Endothelial cell of umbilical vein (primary cell): Measurements from ENCODE around the gene NCS1. TPM values are rescaled to one million over a fixed set of nuclear protein-coding genes. Genes with fewer than 3 reads are reported as not detected.

Experiments used
- BruUV-seq: library from RNA; stranded (reverse); fragments of 400-500 nt; replicated peaks from 2 replicates; lab custom pipeline; 2021; lab: Mats Ljungman, UMichigan
- CTCF ChIA-PET: fragments of 300-600, 350-600 bp; sonication (Branson Sonifier 250); formaldehyde crosslinking; loops from one replicate; lab custom pipeline; 2021; ENCODE audit warnings: antibody characterized with exemption, inconsistent platforms; lab: Charles Lee
- POLR2A ChIA-PET: fragments of 300-600, 350-600 bp; sonication (Branson Sonifier 250); formaldehyde crosslinking; loops from one replicate; lab custom pipeline; 2021; ENCODE audit warnings: antibody characterized with exemption, inconsistent platforms; lab: Charles Lee
- DNase-seq: peaks from one replicate; pipeline ENCODE4 v3.0.0-alpha.2; 2011; ENCODE audit warnings: low read depth, low spot score
- FAIRE-seq: peaks from 2 replicates; lab custom pipeline; 2011; peaks lifted over from hg19 to GRCh38; lab: Jason Lieb, UNC
- H2AFZ ChIP-seq: 2 replicates; pipeline ENCODE4 v1.6.0; 2012; ENCODE audit warnings: low read depth, low read length, control low read depth, inconsistent platforms
- H3K27ac ChIP-seq: 2 replicates; pipeline ENCODE4 v1.5.1; 2011; ENCODE audit warnings: low read depth, mild to moderate bottlenecking, control low read depth, low read length, moderate library complexity; ENCODE audit not compliant: insufficient read depth
- H3K27me3 ChIP-seq, 2 experiments: 2 replicates each; pipeline versions ENCODE4 v1.6.0 to v1.6.1; 2011; ENCODE audit warnings: low read length in 2 of 2, mixed read lengths in 1 of 2; ENCODE audit not compliant: control insufficient read depth in 2 of 2, insufficient read depth in 2 of 2
- H3K36me3 ChIP-seq, 2 experiments: 2 replicates in 1 of 2; 3 replicates in 1 of 2; pipeline ENCODE4 v1.5.1; 2011; ENCODE audit warnings: low read length in 2 of 2, mild to moderate bottlenecking in 1 of 2, moderate library complexity in 1 of 2; ENCODE audit not compliant: control insufficient read depth in 2 of 2, insufficient read depth in 2 of 2; ENCODE audit errors: extremely low read depth in 1 of 2
- H3K4me1 ChIP-seq: 3 replicates; pipeline ENCODE4 v1.5.1; 2011; ENCODE audit warnings: mild to moderate bottlenecking, low read length; ENCODE audit not compliant: control insufficient read depth, insufficient read depth; ENCODE audit errors: extremely low read depth
- H3K4me2 ChIP-seq: 2 replicates; pipeline ENCODE4 v1.6.1; 2011; ENCODE audit warnings: low read length, control low read depth, mixed read lengths; ENCODE audit not compliant: insufficient read depth
- H3K4me3 ChIP-seq, 3 experiments: fragments of 200-600 bp in 1 of 3; sonication (generic), shearing (Covaris generic) in 1 of 3; replicated peaks in 1 of 3; 2 replicates each; pipeline ENCODE4 v1.5.1; 2011 to 2016; ENCODE audit warnings: control low read depth in 3 of 3, low read length in 3 of 3, mild to moderate bottlenecking in 2 of 3, inconsistent platforms in 1 of 3, low read depth in 1 of 3, moderate library complexity in 1 of 3; ENCODE audit not compliant: insufficient read depth in 1 of 3
- H3K79me2 ChIP-seq: 2 replicates; pipeline ENCODE4 v1.6.0; 2012; ENCODE audit warnings: low read length, inconsistent platforms; ENCODE audit not compliant: control insufficient read depth, insufficient read depth
- H3K9ac ChIP-seq: replicated peaks from 2 replicates; pipeline ENCODE3; 2011; ENCODE audit warnings: low read length, control low read depth; ENCODE audit not compliant: insufficient read depth; ENCODE audit errors: extremely low read depth
- H3K9me1 ChIP-seq: replicated peaks from 3 replicates; pipeline ENCODE4 v1.6.0; 2011; ENCODE audit warnings: mild to moderate bottlenecking, low read length; ENCODE audit not compliant: control insufficient read depth, insufficient read depth; ENCODE audit errors: extremely low read depth
- H3K9me3 ChIP-seq: replicated peaks from 2 replicates; pipeline ENCODE4 v1.5.1; 2012; ENCODE audit warnings: low read length, inconsistent platforms; ENCODE audit not compliant: control insufficient read depth, insufficient read depth
- H4K20me1 ChIP-seq: replicated peaks from 2 replicates; pipeline ENCODE3; 2011; ENCODE audit warnings: mild to moderate bottlenecking, low read length; ENCODE audit not compliant: control insufficient read depth, insufficient read depth; ENCODE audit errors: extremely low read depth
- EZH2 ChIP-seq: IDR thresholded peaks from 2 replicates; pipeline ENCODE4 v1.6.1; 2012; ENCODE audit warnings: borderline replicate concordance, low read depth, mild to moderate bottlenecking, moderate library complexity, low read length, inconsistent platforms; ENCODE audit not compliant: severe bottlenecking
- FOS ChIP-seq: IDR thresholded peaks from 2 replicates; pipeline ENCODE4 v1.6.1; 2011; ENCODE audit warnings: mild to moderate bottlenecking, low read length, moderate library complexity, borderline replicate concordance; ENCODE audit not compliant: insufficient read depth
- GATA2 ChIP-seq: IDR thresholded peaks from 2 replicates; pipeline ENCODE4 v1.7.0; 2011; ENCODE audit warnings: low read depth, mild to moderate bottlenecking, moderate library complexity, mixed read lengths, low read length; ENCODE audit not compliant: insufficient read length, insufficient read depth
- MYC ChIP-seq: IDR thresholded peaks from one replicate; pipeline ENCODE4 v1.6.1; 2011; ENCODE audit warnings: mild to moderate bottlenecking, low read depth, low read length
- POLR2A ChIP-seq: IDR thresholded peaks from 2 replicates; pipeline ENCODE4 v1.6.1; 2012; ENCODE audit warnings: low read depth, mild to moderate bottlenecking, control low read depth, low read length
- dilution Hi-C: fragments of 300-500 bp; cut with MboI; formaldehyde crosslinking; loops from one replicate; pipeline ENCODE4 v1.15.0; 2019; ENCODE audit warnings: low sequenced_read_pairs; ENCODE audit not compliant: extremely low pct_ligation_motif_present
- intact Hi-C: fragments of 100-400 bp; cut with micrococcal nuclease; formaldehyde crosslinking; loops from one replicate; pipeline ENCODE4 v1.10.0; 2022
- polyA plus RNA-seq, 4 experiments: library from polyadenylated mRNA; depleted of rRNA in 3 of 4; stranded (reverse) in 3 of 4; unstranded in 1 of 4; fragments of >200 nt; gene quantifications; 2 replicates each; pipeline versions ENCODE4 v1.2.1 to v1.2.3, GENCODE V29; 2011 to 2012; ENCODE audit warnings: missing spikeins in 1 of 4
- total RNA-seq: library from RNA; stranded (reverse); gene quantifications from 2 replicates; pipeline ENCODE4 v1.2.3, GENCODE V29; 2021
- TF ChIP-seq, protein P1 (sequence below), 2 donors: IDR thresholded peaks; 1 replicate in 1 of 2; 2 replicates in 1 of 2; pipeline ENCODE4 v1.5.1; 2011; ENCODE audit warnings: low read length in 2 of 2, mild to moderate bottlenecking in 2 of 2, moderate library complexity in 2 of 2, control low read depth in 1 of 2, inconsistent platforms in 1 of 2, low read depth in 1 of 2; ENCODE audit not compliant: insufficient read depth in 1 of 2; ENCODE audit errors: extremely low read depth in 1 of 2
- TF ChIP-seq, protein P2 (sequence below): IDR thresholded peaks from 2 replicates; pipeline ENCODE4 v1.6.1; 2011; ENCODE audit not compliant: insufficient read depth, insufficient read length

Gene NCS1
- total and polyA plus RNA-seq, 2 donors (not counting 3 experiments of a cell fraction or from before 2014, with no cell fraction given), result 53.6 to 77.4 TPM

DNA sequence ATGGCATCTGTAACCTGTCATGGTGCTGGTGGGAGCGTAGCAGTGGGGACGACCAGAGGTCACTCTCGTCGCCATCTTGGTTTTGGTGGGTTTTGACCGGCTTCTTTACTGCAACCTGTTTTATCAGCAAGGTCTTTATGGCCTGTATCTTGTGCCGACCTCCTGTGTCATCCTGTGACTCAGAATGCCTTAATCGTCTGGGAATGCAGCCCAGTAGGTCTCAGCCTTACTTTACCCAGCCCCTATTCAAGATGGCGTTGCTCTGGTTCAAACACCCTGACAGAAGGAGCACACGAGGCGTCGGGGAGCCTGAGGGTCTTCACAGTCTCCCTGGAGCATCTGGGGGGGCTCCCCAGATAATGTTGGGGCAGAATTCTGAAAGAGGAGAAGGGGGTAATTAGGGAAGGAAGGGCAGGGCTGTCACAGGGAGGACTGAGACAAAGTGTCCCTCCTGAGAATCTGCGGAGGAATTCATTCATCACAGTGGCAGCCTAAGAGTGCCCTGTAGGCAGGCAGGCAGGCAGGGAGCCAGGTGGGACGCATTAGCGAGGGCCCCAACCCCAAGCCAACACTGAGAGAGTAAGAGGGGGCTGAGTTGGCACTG is 21.3 kb upstream of the NCS1 start:
- H3K9me3 ChIP-seq, result no peaks in the 10 kb centered on the region
- FAIRE-seq, result no peak
- dilution Hi-C loops, result no loop called here
- H3K27ac ChIP-seq, result peak overlapping the region; percentile 14
- peak overlapping the region; percentile 77 for H2AFZ ChIP-seq
- no peaks in the 10 kb centered on the region for H4K20me1 ChIP-seq
- no peak overlapping the region for H3K9ac ChIP-seq
- ChIA-PET POLR2A (no interaction called here), CTCF (no interaction called here)
- no peaks in the 10 kb centered on the region for H3K36me3 ChIP-seq
- H3K4me2 ChIP-seq, result no peak overlapping the region
- H3K27me3 ChIP-seq, result peaks cover 2 to 4% of the 10 kb centered on the region in 2 experiments
- H3K79me2 ChIP-seq, result no peaks in the 10 kb centered on the region
- BruUV-seq, result no TSS peak
- H3K4me1 ChIP-seq, result peaks cover 2% of the 10 kb centered on the region
- TF ChIP-seq, protein P1, sequence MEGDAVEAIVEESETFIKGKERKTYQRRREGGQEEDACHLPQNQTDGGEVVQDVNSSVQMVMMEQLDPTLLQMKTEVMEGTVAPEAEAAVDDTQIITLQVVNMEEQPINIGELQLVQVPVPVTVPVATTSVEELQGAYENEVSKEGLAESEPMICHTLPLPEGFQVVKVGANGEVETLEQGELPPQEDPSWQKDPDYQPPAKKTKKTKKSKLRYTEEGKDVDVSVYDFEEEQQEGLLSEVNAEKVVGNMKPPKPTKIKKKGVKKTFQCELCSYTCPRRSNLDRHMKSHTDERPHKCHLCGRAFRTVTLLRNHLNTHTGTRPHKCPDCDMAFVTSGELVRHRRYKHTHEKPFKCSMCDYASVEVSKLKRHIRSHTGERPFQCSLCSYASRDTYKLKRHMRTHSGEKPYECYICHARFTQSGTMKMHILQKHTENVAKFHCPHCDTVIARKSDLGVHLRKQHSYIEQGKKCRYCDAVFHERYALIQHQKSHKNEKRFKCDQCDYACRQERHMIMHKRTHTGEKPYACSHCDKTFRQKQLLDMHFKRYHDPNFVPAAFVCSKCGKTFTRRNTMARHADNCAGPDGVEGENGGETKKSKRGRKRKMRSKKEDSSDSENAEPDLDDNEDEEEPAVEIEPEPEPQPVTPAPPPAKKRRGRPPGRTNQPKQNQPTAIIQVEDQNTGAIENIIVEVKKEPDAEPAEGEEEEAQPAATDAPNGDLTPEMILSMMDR (IDR thresholded peaks at IDR 0.05; ENCODE audit: extremely low read depth in 1 of 2, insufficient read depth in 1 of 2, low read depth in 1 of 2, low read length in 2 of 2), result no peak
- TF ChIP-seq, protein P2, sequence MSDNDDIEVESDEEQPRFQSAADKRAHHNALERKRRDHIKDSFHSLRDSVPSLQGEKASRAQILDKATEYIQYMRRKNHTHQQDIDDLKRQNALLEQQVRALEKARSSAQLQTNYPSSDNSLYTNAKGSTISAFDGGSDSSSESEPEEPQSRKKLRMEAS, result no peak
- no peak for TF ChIP-seq EZH2
- no peak for TF ChIP-seq MYC
- TF ChIP-seq POLR2A, result no peak
- no peak for TF ChIP-seq GATA2
- no peak for TF ChIP-seq FOS
- DNase-seq, result no peak
- no peaks in the 10 kb centered on the region for H3K9me1 ChIP-seq
- intact Hi-C loops, result no loop called here
- no peak overlapping the region for H3K4me3 ChIP-seq
